HUDEP-2 (cell line): ENCODE data around the gene LENG1.

ENCODE experiments used
- DNase-seq, 76 experiments: peaks; one replicate each; lab custom pipeline; 2025; ENCODE audit not compliant: unreplicated experiment in 76 of 76; lab: John Stamatoyannopoulos, UW

Gene LENG1

GRCh38 chr19:54145541-54146158 lies 13.9 kb downstream of the LENG1 start:
- DNase-seq: no peak

- DNase-seq: no peak
These were observed 17.2 kb downstream of the LENG1 start for GRCh38 chr19:54142166-54142780.

GRCh38 chr19:54141356-54141755 lies 18.2 kb downstream of the LENG1 start:
- no peak for DNase-seq

GRCh38 chr19:54138489-54139256 lies 20.8 kb downstream of the LENG1 start:
- peak in 12 of 76 experiments; percentile 5 to 47 (median 16) for DNase-seq

- peak in 6 of 76 experiments; percentile 25 to 52 (median 37) for DNase-seq
These were observed 21.6 kb downstream of the LENG1 start, which contains the start of gene CNOT3 for GRCh38 chr19:54137699-54138488. CNOT3 (plus strand) TSS chr19:54137762; CDS start chr19:54142979, 5,217 bp downstream.

GRCh38 chr19:54136864-54137698 lies 22.4 kb downstream of the LENG1 start:
- DNase-seq: peak; percentile 55 to 100 (median 100)

GRCh38 chr19:54136086-54136863 lies 23.2 kb downstream of the LENG1 start:
- DNase-seq: peak in 2 of 76 experiments; percentile 46 to 54

GRCh38 chr19:54133957-54134590 lies 25.4 kb downstream of the LENG1 start:
- DNase-seq: no peak

- peak in 11 of 76 experiments; percentile 3 to 29 (median 11) for DNase-seq
These were observed 26.1 kb downstream of the LENG1 start for GRCh38 chr19:54133312-54133956.

- no peak for DNase-seq
These were observed 29.9 kb downstream of the LENG1 start for GRCh38 chr19:54129617-54129996.

- DNase-seq: no peak
These were observed 30.5 kb downstream of the LENG1 start for GRCh38 chr19:54128796-54129616.

GRCh38 chr19:54128441-54128725 lies 31.1 kb downstream of the LENG1 start:
- DNase-seq: no peak

GRCh38 chr19:54127688-54128440 lies 31.7 kb downstream of the LENG1 start:
- no peak for DNase-seq

- DNase-seq: no peak
These were observed 33.8 kb downstream of the LENG1 start for GRCh38 chr19:54125713-54126112.

GRCh38 chr19:54124393-54124792 lies 35.1 kb downstream of the LENG1 start:
- no peak for DNase-seq

- no peak for DNase-seq
These were observed 35.8 kb downstream of the LENG1 start for GRCh38 chr19:54123682-54124081.

- DNase-seq: no peak
These were observed 38.3 kb downstream of the LENG1 start for GRCh38 chr19:54121259-54121658.
